RWPE1 (cell line): ENCODE measurements around the gene TCEANC.

Source experiments
- CTCF ChIA-PET: fragments of 350-600 bp; sonication (Branson Sonifier 250); formaldehyde crosslinking; extraction: SDS; loops from one replicate; lab custom pipeline; 2021; lab: Yijun Ruan, JAX
- POLR2A ChIA-PET: fragments of 400-600 bp; formaldehyde crosslinking; extraction: SDS; loops from one replicate; lab custom pipeline; 2020; ENCODE audit warnings: antibody characterized with exemption; ENCODE audit not compliant: low non-redundant PET; lab: Yijun Ruan, JAX
- DNase-seq: peaks from one replicate; pipeline ENCODE4 v3.0.0; 2012; ENCODE audit warnings: low spot score
- H3K27ac ChIP-seq: fragments of 450-650 bp; 2 replicates; pipeline ENCODE4 v1.5.1; 2017
- TF ChIP-seq, protein P1 (sequence below): fragments of 450-650 bp; conservative IDR thresholded peaks from 2 replicates; pipeline ENCODE4 v1.5.1; 2017; ENCODE audit warnings: low read depth, mild to moderate bottlenecking

Gene TCEANC, protein sequence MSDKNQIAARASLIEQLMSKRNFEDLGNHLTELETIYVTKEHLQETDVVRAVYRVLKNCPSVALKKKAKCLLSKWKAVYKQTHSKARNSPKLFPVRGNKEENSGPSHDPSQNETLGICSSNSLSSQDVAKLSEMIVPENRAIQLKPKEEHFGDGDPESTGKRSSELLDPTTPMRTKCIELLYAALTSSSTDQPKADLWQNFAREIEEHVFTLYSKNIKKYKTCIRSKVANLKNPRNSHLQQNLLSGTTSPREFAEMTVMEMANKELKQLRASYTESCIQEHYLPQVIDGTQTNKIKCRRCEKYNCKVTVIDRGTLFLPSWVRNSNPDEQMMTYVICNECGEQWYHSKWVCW

GRCh38 chrX:13652850-13653693, at the start of gene TCEANC:
TSS of gene TCEANC (plus strand) at chrX:13653141. CDS start at chrX:13662509, 9,368 bp downstream.
- ChIA-PET POLR2A (no interaction called here), CTCF (interaction anchor here (0.7 kb wide), 1 partner anchor 81 kb away, joined by 3 read pairs; no protein-coding TSS in a partner anchor)
- TF ChIP-seq, protein P1, sequence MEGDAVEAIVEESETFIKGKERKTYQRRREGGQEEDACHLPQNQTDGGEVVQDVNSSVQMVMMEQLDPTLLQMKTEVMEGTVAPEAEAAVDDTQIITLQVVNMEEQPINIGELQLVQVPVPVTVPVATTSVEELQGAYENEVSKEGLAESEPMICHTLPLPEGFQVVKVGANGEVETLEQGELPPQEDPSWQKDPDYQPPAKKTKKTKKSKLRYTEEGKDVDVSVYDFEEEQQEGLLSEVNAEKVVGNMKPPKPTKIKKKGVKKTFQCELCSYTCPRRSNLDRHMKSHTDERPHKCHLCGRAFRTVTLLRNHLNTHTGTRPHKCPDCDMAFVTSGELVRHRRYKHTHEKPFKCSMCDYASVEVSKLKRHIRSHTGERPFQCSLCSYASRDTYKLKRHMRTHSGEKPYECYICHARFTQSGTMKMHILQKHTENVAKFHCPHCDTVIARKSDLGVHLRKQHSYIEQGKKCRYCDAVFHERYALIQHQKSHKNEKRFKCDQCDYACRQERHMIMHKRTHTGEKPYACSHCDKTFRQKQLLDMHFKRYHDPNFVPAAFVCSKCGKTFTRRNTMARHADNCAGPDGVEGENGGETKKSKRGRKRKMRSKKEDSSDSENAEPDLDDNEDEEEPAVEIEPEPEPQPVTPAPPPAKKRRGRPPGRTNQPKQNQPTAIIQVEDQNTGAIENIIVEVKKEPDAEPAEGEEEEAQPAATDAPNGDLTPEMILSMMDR: no peak
- peak; percentile 87 for DNase-seq
- peak within 1 kb of the TSS; percentile 96 for H3K27ac ChIP-seq

DNA sequence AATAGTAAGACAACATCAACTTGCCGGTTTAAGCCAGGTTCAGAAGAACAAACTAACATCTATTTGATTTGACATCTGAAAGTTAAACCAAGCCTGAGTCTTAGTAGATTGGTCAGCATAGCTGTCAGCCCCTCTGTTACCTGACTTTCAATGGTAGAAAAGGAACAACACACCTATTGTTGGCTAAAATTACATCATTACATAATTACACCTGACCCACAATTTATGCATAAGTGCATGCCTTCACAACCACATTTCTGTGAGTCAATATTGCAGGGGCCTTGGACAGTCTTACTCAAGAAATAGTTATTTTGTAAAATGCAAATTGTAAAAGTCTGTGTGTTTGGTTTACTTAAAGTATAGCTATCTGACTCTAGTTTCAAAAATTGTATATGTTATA, 47.3 kb upstream of the TCEANC start:
- CTCF ChIA-PET: no interaction called here
- POLR2A ChIA-PET: no interaction called here
- no peak for DNase-seq
- TF ChIP-seq, protein P1: no peak
- H3K27ac ChIP-seq: no peak overlapping the region

GRCh38 chrX:13607331-13607995, 45.5 kb upstream of the TCEANC start:
- TF ChIP-seq, protein P1: no peak
- peak overlapping the region; percentile 70 for H3K27ac ChIP-seq
- DNase-seq: no peak
- ChIA-PET CTCF (interaction anchor here (0.7 kb wide), 1 partner anchor 890 kb away, joined by 4 read pairs; no protein-coding TSS in a partner anchor), POLR2A (no interaction called here)

GRCh38 chrX:13607996-13608365, 45.0 kb upstream of the TCEANC start:
- TF ChIP-seq, protein P1: no peak
- CTCF ChIA-PET: no interaction called here
- POLR2A ChIA-PET: no interaction called here
- no peak for DNase-seq
- peak overlapping the region; percentile 70 for H3K27ac ChIP-seq

- ChIA-PET POLR2A (no interaction called here), CTCF (no interaction called here)
- DNase-seq: no peak
- H3K27ac ChIP-seq: no peak overlapping the region
- TF ChIP-seq, protein P1: no peak
These were observed 38.8 kb upstream of the TCEANC start for GRCh38 chrX:13614154-13614553.

- POLR2A ChIA-PET: no interaction called here
- CTCF ChIA-PET: interaction anchor here (0.6 kb wide), 1 partner anchor 1102 kb away, joined by 3 read pairs; no protein-coding TSS in a partner anchor
- DNase-seq: no peak
- no peak overlapping the region for H3K27ac ChIP-seq
- TF ChIP-seq, protein P1: no peak
These were observed 32.7 kb upstream of the TCEANC start for GRCh38 chrX:13620207-13620606.
